Psoas muscle (tissue), 8 donors: ENCODE results near the gene MBP. TPM values are rescaled to one million over a fixed set of nuclear protein-coding genes. Genes with fewer than 3 reads are reported as not detected.

Experiments used
- ATAC-seq, 4 donors: fragments of 200-7000 bp; cut with Tn5 transposase; one replicate each; pipeline ENCODE4 v1.9.1; 2020; ENCODE audit warnings: moderate library complexity in 3 of 4, mild to moderate bottlenecking in 2 of 4
- DNase-seq, 2 donors: peaks; one replicate each; pipeline ENCODE4 v3.0.0-alpha.2; 2020
- H3K27ac ChIP-seq: fragments of 200-600 bp; one replicate; pipeline ENCODE4 v1.8.0; 2022
- H3K27me3 ChIP-seq, 3 donors: fragments of 200-600 bp in 1 of 3; one replicate each; pipeline versions ENCODE4 v1.6.1 to v1.8.0; 2013 to 2022; ENCODE audit warnings: low read length in 2 of 3, mild to moderate bottlenecking in 2 of 3, moderate library complexity in 1 of 3; ENCODE audit not compliant: insufficient read depth in 3 of 3
- H3K36me3 ChIP-seq, 2 donors: fragments of 200-600 bp in 1 of 2; one replicate each; pipeline versions ENCODE4 v1.6.1 to v1.8.0; 2013 to 2022; ENCODE audit warnings: low read depth in 1 of 2, mild to moderate bottlenecking in 1 of 2, moderate library complexity in 1 of 2; ENCODE audit not compliant: insufficient read depth in 1 of 2
- H3K4me1 ChIP-seq: fragments of 200-600 bp; one replicate; pipeline ENCODE4 v1.8.0; 2022
- H3K4me3 ChIP-seq: fragments of 200-600 bp; one replicate; pipeline ENCODE4 v1.8.0; 2022; ENCODE audit warnings: mild to moderate bottlenecking
- H3K9me3 ChIP-seq: fragments of 200-600 bp; one replicate; pipeline ENCODE4 v1.8.0; 2022
- CTCF ChIP-seq: fragments of 200-600 bp; IDR thresholded peaks from one replicate; pipeline ENCODE4 v1.8.0; 2022; ENCODE audit warnings: antibody characterized with exemption
- WGBS, 3 donors: extraction: QIAGEN DNeasy Blood & Tissue Kit; methylation state at CpG; one replicate each; pipeline versions ENCODE4 v1.1.6 to v1.1.7; 2013; 5-methylcytosine and 5-hydroxymethylcytosine counted together
- intact Hi-C, 2 donors: fragments of 100-400 bp; cut with DNase I; formaldehyde crosslinking; loops; one replicate each; pipeline versions ENCODE4 v1.11.0 to v1.14.2; 2022
- polyA plus RNA-seq, 3 donors: library from polyadenylated mRNA; stranded (reverse); fragments of 200-250 nt; gene quantifications; one replicate each; pipeline ENCODE4 v1.2.3, GENCODE V29; 2013
- total RNA-seq, 4 donors: library from RNA; stranded (reverse); fragmentation: NEBNext Ultra II Directional in 2 of 4; extraction: Animal tissue kit (Norgen Biotek cat#: 25700) in 2 of 4; gene quantifications; one replicate each; pipeline versions ENCODE4 v1.2.1 to v1.2.4, GENCODE V29; 2021 to 2023
- donor health status: healthy with polysubstance abuse.
- donor health status: DM: no; HTN: no; CAD: no; lungs with moderate emphysema.
- donor health status: Bipolar disorder and iron deficiency.
- donor health status: healthy.
- donor health status: DM: yes; HTN: yes; CAD: no.
- donor health status: DM: no; HTN: no; CAD: no.
- donor health status: DM: no; HTN: no; CAD: no.
- donor health status: DM: yes; HTN: yes; CAD: no.

MBP gene
- total and polyA plus RNA-seq, 7 donors, result 16.4 to 88.2 (median 51.6) TPM

- 19 to 39% (median 28%) methylated on average over 5 of the region's 5 CpGs for WGBS, 3 donors
Observed at GRCh38 chr18:77057006-77057395, 75.6 kb downstream of the MBP start.

GRCh38 chr18:77056344-77057005 is 76.1 kb downstream of the MBP start:
- Histone ChIP-seq H3K27ac (peak overlapping the region; percentile 83), H3K27me3 (no peaks in the 10 kb centered on the region), H3K36me3 (no peaks in the 10 kb centered on the region), H3K4me1 (peaks cover 63% of the 10 kb centered on the region), H3K9me3 (no peaks in the 10 kb centered on the region), H3K4me3 (peak overlapping the region; percentile 2)
- TF ChIP-seq CTCF, result no peak
- 41 to 60% (median 44%) methylated on average over 21 of the region's 21 CpGs for WGBS, 3 donors
- DNase-seq (no peak), ATAC-seq (peak in 1 of 4 donors; percentile 3)
- intact Hi-C loops, result loop anchor here in 1 of 2 donors (5.0 kb wide), 1 partner anchor 76 kb away; the partner anchor contains the start of gene MBP

More at GRCh38 chr18:77057006-77057395, 75.6 kb downstream of the MBP start:
- no peaks in the 10 kb centered on the region for H3K9me3 ChIP-seq
- H3K27ac ChIP-seq, result peak overlapping the region; percentile 83
- intact Hi-C loops, result loop anchor here in 1 of 2 donors (5.0 kb wide), 1 partner anchor 75 kb away; the partner anchor contains the start of gene MBP
- H3K4me1 ChIP-seq, result peaks cover 68% of the 10 kb centered on the region
- peak; percentile 19 to 55 (median 37) for ATAC-seq
- no peak overlapping the region for H3K4me3 ChIP-seq
- H3K27me3 ChIP-seq, result no peaks in the 10 kb centered on the region
- DNase-seq, result peak; percentile 56 to 75
- H3K36me3 ChIP-seq, result no peaks in the 10 kb centered on the region
- no peak for TF ChIP-seq CTCF

DNA sequence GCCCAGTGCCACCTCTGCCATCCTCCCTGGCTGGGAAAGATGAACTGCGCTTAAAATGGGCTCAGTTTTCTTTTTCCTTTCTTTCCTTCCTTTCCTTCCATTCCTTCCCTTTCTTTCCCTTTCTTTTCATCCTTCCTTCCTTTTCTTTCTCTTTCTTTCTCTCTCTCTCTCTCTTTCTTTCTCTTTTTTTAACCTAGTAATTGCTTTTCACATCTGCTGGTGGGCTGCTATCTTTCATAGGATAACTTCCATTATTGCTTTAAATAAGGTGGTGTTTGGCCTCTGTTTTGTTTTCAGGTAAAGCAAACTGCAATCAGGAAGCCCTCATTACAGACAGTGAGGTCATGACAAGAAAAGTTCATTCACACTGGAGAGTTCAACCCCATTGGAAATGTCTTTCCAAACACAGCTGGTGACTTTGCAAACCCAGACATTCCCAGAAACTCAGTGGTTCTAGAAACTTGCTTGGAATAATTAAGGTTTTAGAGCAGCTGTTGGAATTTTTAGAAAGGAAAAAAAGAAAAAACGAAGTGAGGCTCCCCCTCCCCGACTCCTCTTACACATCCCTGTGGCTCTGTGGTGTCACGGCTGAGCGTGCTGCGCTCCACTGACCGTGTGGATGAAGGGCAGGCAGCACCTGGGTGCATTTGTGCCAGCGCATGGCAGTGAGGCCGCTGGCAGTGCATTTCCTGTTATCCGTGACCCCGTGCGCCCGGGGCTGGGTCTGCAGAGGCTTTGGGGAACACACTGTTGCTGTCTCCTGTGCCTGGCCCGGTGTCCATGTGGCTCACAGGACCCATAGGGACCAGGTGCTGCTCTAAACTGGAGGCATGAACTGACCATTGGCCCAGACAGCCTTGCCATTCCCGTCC is 76.9 kb downstream of the MBP start:
- WGBS, 3 donors, result 44 to 59% (median 45%) methylated on average over 15 of the region's 15 CpGs
- peak overlapping the region; percentile 83 for H3K27ac ChIP-seq
- intact Hi-C loops, result loop anchor here (1.0 to 5.0 kb wide), 3 partner anchors 55 to 77 kb away; partner anchors contain the start of gene MBP (in 1 of the 2)
- H3K27me3 ChIP-seq, result no peaks in the 10 kb centered on the region
- ATAC-seq (peak; percentile 32 to 49 (median 36)), DNase-seq (no peak)
- H3K4me3 ChIP-seq, result peak overlapping the region; percentile 9
- TF ChIP-seq CTCF, result no peak
- H3K9me3 ChIP-seq, result no peaks in the 10 kb centered on the region
- peaks cover 63% of the 10 kb centered on the region for H3K4me1 ChIP-seq
- no peaks in the 10 kb centered on the region for H3K36me3 ChIP-seq

- no peaks in the 10 kb centered on the region for H3K36me3 ChIP-seq
- H3K27me3 ChIP-seq, result no peaks in the 10 kb centered on the region
- ATAC-seq (peak; percentile 80 to 84 (median 82)), DNase-seq (peak; percentile 82 to 91)
- peak overlapping the region; percentile 27 for H3K4me3 ChIP-seq
- peak; percentile 67 for TF ChIP-seq CTCF
- H3K27ac ChIP-seq, result peak overlapping the region; percentile 83
- intact Hi-C loops, result loop anchor here (1.0 to 5.0 kb wide), 3 partner anchors 54 to 77 kb away; partner anchors contain the start of gene MBP (in 1 of the 2)
- H3K4me1 ChIP-seq, result peaks cover 63% of the 10 kb centered on the region
- whole genome bisulfite sequencing, 3 donors, result 9 to 12% (median 10%) methylated on average over 15 of the region's 15 CpGs
- no peaks in the 10 kb centered on the region for H3K9me3 ChIP-seq
Observed at GRCh38 chr18:77054606-77055428, 77.8 kb downstream of the MBP start.
